C4-2B (cell line): Measurements from ENCODE around the gene CHN2.

Source experiments
- H3K27ac ChIP-seq: fragments of 450-650 bp; 2 replicates; pipeline ENCODE4 v1.5.1; 2017
- CTCF ChIP-seq: fragments of 450-650 bp; conservative IDR thresholded peaks from 2 replicates; pipeline ENCODE4 v1.5.1; 2017; ENCODE audit warnings: mild to moderate bottlenecking
- ZFX ChIP-seq: fragments of 450-650 bp; IDR thresholded peaks from 2 replicates; pipeline ENCODE4 v1.6.1; 2017

CHN2 gene

GRCh38 chr7:29416276-29416937, 221.8 kb downstream of the CHN2 start:
- TF ChIP-seq CTCF (no peak), ZFX (no peak)

GRCh38 chr7:29416938-29417305, 222.3 kb downstream of the CHN2 start:
- H3K27ac ChIP-seq: no peak overlapping the region
- TF ChIP-seq CTCF: no peak
- no peak for TF ChIP-seq ZFX

More at GRCh38 chr7:29416276-29416937, 221.8 kb downstream of the CHN2 start:
- no peak overlapping the region for H3K27ac ChIP-seq

GRCh38 chr7:29418056-29418455, 223.5 kb downstream of the CHN2 start:
- TF ChIP-seq ZFX: no peak
- TF ChIP-seq CTCF: no peak
- no peak overlapping the region for H3K27ac ChIP-seq

GRCh38 chr7:29418651-29419050, 224.1 kb downstream of the CHN2 start:
- TF ChIP-seq CTCF: no peak
- TF ChIP-seq ZFX: no peak

GRCh38 chr7:29420011-29420410, 225.4 kb downstream of the CHN2 start:
- no peak overlapping the region for H3K27ac ChIP-seq
- TF ChIP-seq ZFX (no peak), CTCF (no peak)

More at GRCh38 chr7:29418651-29419050, 224.1 kb downstream of the CHN2 start:
- no peak overlapping the region for H3K27ac ChIP-seq

GRCh38 chr7:29421010-29421956, 226.7 kb downstream of the CHN2 start:
- TF ChIP-seq ZFX: no peak
- no peak for TF ChIP-seq CTCF
- H3K27ac ChIP-seq: no peak overlapping the region

GRCh38 chr7:29422829-29423228, 228.3 kb downstream of the CHN2 start:
- TF ChIP-seq ZFX (no peak), CTCF (no peak)
- no peak overlapping the region for H3K27ac ChIP-seq
